ENCODE measurements around the gene HOXC13. TPM values are rescaled to one million over a fixed set of nuclear protein-coding genes. Genes with fewer than 3 reads are reported as not detected.

The HOXC13 gene
- polyA plus RNA-seq, 1 donor (not counting 4 experiments of a cell fraction or from before 2014, with no cell fraction given) = 4.8 TPM

DNA sequence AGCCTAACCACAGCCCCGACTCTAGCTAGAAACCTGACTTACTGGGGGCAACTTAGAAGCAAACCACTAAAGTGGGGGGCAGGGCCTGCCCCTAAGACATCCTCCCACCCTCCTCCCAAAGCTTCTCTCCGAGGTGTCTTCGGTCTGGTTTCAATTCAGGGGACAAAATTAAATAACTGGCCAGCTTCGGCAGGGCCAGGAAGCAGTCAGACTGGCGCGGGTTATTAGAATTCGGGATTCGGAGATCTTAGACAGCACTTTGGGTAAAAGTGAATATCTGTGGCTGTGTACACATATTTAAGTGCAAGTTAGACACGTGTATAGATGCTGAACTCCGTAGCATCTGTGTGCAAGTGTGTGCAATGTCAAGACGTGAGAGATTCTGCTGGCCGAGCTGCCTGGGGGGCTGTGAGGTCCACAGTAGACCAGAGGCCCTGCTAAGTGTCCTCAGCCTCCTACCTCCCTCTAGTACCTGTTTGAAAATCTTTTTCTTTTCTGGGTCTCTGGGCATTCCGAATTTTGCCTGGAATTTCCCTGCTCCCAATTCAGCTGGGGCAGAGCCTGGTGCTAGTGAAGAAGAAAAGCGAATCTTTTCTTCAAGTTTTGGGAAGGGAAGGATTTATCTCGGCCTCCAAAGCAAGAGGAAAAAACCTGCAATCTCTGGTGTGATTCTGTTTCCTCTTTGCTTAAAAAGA, 42.3 kb downstream of the HOXC13 start:
- peaks cover 25% of the 10 kb centered on the region for H3K4me1 ChIP-seq (ENCODE audit: control insufficient read depth, extremely low read depth, insufficient read depth, low read length)
- no peak for TF ChIP-seq EZH2 (IDR thresholded peaks at IDR 0.05; ENCODE audit: low read length)
- TF ChIP-seq, protein P1, sequence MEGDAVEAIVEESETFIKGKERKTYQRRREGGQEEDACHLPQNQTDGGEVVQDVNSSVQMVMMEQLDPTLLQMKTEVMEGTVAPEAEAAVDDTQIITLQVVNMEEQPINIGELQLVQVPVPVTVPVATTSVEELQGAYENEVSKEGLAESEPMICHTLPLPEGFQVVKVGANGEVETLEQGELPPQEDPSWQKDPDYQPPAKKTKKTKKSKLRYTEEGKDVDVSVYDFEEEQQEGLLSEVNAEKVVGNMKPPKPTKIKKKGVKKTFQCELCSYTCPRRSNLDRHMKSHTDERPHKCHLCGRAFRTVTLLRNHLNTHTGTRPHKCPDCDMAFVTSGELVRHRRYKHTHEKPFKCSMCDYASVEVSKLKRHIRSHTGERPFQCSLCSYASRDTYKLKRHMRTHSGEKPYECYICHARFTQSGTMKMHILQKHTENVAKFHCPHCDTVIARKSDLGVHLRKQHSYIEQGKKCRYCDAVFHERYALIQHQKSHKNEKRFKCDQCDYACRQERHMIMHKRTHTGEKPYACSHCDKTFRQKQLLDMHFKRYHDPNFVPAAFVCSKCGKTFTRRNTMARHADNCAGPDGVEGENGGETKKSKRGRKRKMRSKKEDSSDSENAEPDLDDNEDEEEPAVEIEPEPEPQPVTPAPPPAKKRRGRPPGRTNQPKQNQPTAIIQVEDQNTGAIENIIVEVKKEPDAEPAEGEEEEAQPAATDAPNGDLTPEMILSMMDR (optimal IDR thresholded peaks at IDR 0.05 in 1 of 3, IDR thresholded peaks at IDR 0.05 in 1 of 3, conservative IDR thresholded peaks at IDR 0.05 in 1 of 3; ENCODE audit: extremely low read depth in 1 of 3, insufficient read depth in 2 of 3, low read length in 3 of 3) = no peak
- H3K9me1 ChIP-seq (ENCODE audit: control insufficient read depth, extremely low read depth, insufficient read depth, low read length) = no peaks in the 10 kb centered on the region
- H3K4me2 ChIP-seq (ENCODE audit: control insufficient read depth, extremely low read depth, insufficient read depth, low read depth, low read length) = peak overlapping the region; percentile 87
- H2AFZ ChIP-seq (ENCODE audit: control insufficient read depth, low read length) = no peak overlapping the region
- no peaks in the 10 kb centered on the region for H3K27me3 ChIP-seq (ENCODE audit: control insufficient read depth, extremely low read depth, insufficient read depth, low read length)
- peaks cover 24% of the 10 kb centered on the region for H3K79me2 ChIP-seq (ENCODE audit: control insufficient read depth, insufficient read depth, low read length)
- no peaks in the 10 kb centered on the region for H4K20me1 ChIP-seq (ENCODE audit: control insufficient read depth, extremely low read depth, insufficient read depth, low read length)
- peak overlapping the region; percentile 74 for H3K27ac ChIP-seq (ENCODE audit: control insufficient read depth, insufficient read depth, low read length)
- dilution Hi-C loops (cut with MboI; ENCODE audit: extremely low pct_ligation_motif_present, low sequenced_read_pairs) = no loop called here
- peak overlapping the region; percentile 77 for H3K9ac ChIP-seq (ENCODE audit: control insufficient read depth, extremely low read depth, insufficient read depth, low read length)
- H3K9me3 ChIP-seq (ENCODE audit: control insufficient read depth, low read depth, low read length) = no peaks in the 10 kb centered on the region
- no peaks in the 10 kb centered on the region for H3K36me3 ChIP-seq (ENCODE audit: control insufficient read depth in 2 of 2, extremely low read depth in 1 of 2, insufficient read depth in 2 of 2, low read length in 2 of 2)
- no peak for DNase-seq (ENCODE audit: low read depth, low spot score)
- peak overlapping the region in 2 of 3 experiments; percentile 2 to 22 for H3K4me3 ChIP-seq (ENCODE audit: control insufficient read depth in 2 of 3, extremely low read depth in 1 of 3, insufficient read depth in 2 of 3, low read depth in 1 of 3, low read length in 3 of 3)
- peak; percentile 41 for FAIRE-seq

DNA sequence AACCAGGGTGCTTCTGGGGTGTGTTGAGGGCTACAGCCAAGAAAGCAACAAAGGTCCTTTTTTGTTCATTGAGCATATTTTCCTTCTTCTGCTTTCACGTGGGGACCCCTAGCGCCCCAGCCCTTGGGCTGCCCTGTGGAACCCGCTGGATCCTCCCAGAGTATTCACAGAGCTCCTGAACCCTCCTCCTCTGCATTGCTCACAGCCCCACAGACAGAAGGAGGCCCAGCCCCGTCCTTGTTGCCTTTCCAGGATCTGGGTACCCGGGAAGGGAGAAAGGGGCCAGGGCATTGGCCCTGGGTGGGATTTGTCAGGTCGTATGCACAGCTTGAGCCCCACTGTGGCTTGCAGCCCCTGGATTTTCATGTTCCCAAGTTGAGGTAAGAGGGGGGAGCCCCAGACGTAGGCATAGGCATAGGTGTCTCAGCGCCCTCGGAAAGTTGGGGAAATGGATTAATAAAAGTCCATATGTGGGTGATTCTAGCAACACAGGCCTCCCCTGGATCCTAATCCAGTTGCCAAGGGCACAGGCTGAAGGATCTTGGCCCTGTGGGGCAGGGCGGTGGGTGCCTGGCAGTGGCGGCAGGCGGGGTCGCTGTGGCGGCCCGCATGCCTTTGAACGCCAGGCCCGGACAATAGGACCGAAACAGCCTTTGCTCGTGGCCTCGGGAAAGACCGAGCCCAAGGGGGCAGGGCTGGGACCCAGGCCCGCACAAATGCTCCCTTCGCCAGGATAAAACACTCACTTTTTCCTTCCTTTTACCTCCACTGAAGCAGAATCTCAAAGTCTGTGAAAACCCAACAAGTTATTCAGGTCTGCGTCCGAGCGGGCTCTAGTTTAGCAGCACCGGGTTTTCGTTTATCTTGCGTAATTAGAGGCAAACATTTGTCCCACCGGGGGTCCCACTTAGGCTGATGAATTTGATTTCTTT, 43.3 kb downstream of the HOXC13 start:
- no peak for FAIRE-seq
- Histone ChIP-seq H4K20me1 (ENCODE audit: control insufficient read depth, extremely low read depth, insufficient read depth, low read length) (no peaks in the 10 kb centered on the region), H3K4me1 (ENCODE audit: control insufficient read depth, extremely low read depth, insufficient read depth, low read length) (peaks cover 28% of the 10 kb centered on the region), H3K27me3 (ENCODE audit: control insufficient read depth, extremely low read depth, insufficient read depth, low read length) (no peaks in the 10 kb centered on the region), H3K4me2 (ENCODE audit: control insufficient read depth, extremely low read depth, insufficient read depth, low read depth, low read length) (peak overlapping the region; percentile 87), H3K4me3 (ENCODE audit: control insufficient read depth in 2 of 3, extremely low read depth in 1 of 3, insufficient read depth in 2 of 3, low read depth in 1 of 3, low read length in 3 of 3) (peak overlapping the region; percentile 44 to 67 (median 67)), H3K79me2 (ENCODE audit: control insufficient read depth, insufficient read depth, low read length) (peaks cover 31% of the 10 kb centered on the region), H3K27ac (ENCODE audit: control insufficient read depth, insufficient read depth, low read length) (peak overlapping the region; percentile 74), H3K36me3 (ENCODE audit: control insufficient read depth in 2 of 2, extremely low read depth in 1 of 2, insufficient read depth in 2 of 2, low read length in 2 of 2) (no peaks in the 10 kb centered on the region), H2AFZ (ENCODE audit: control insufficient read depth, low read length) (peak overlapping the region; percentile 13), H3K9me1 (ENCODE audit: control insufficient read depth, extremely low read depth, insufficient read depth, low read length) (no peaks in the 10 kb centered on the region), H3K9me3 (ENCODE audit: control insufficient read depth, low read depth, low read length) (no peaks in the 10 kb centered on the region), H3K9ac (ENCODE audit: control insufficient read depth, extremely low read depth, insufficient read depth, low read length) (peak overlapping the region; percentile 77)
- DNase-seq (ENCODE audit: low read depth, low spot score) = no peak
- dilution Hi-C loops (cut with MboI; ENCODE audit: extremely low pct_ligation_motif_present, low sequenced_read_pairs) = no loop called here
- TF ChIP-seq EZH2 (IDR thresholded peaks at IDR 0.05; ENCODE audit: low read length) = no peak
- TF ChIP-seq, protein P1 (optimal IDR thresholded peaks at IDR 0.05 in 1 of 3, IDR thresholded peaks at IDR 0.05 in 1 of 3, conservative IDR thresholded peaks at IDR 0.05 in 1 of 3; ENCODE audit: extremely low read depth in 1 of 3, insufficient read depth in 2 of 3, low read length in 3 of 3) = peak in 1 of 3 experiments; percentile 12

Measured in keratinocyte (primary cell).